MV-4-11 (cell line): ENCODE measurements around the gene LARGE1.

ENCODE experiments used
- DNase-seq: peaks from one replicate; lab custom pipeline; 2025; lab: John Stamatoyannopoulos, UW

The LARGE1 gene

GRCh38 chr22:33657670-33658069 lies 262.6 kb downstream of the LARGE1 start:
- no peak for DNase-seq

DNA sequence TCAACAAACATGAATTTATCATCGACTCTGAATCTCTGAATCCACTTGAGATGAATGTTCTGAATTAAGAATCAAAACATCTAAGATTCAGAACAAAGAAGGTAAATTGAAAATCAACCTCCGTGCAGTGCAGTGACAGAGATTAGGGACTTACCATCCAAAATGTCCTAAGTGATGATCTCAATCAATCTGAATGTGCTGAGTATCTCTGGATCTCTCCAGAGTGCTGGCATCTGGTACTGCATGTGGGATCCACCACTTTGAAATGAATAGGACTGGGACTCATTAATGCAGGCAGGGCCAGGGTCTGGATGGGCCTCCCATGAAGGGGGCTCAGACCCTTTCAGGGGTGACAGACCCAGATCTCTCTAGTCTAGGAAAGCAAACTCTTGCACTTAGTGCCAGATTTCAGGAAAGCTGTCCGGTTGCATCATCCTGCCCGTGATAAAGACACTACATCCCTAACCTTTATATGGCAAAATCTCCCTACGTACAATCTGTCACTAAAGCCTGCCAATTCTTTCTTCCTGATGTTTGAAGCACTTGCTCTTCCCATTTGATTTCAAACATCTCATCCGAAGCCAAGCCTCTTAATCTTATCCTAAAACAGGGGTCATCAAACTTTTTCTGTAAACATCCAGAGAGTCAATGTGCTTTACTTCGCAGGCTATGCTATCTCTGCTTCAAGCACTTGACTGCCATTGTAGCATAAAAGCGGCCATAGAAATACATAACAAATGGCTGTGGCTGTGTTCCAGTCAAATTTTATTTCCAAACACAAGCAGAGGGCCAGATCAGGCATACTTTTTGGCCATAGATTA lies 263.3 kb downstream of the LARGE1 start:
- no peak for DNase-seq

DNA sequence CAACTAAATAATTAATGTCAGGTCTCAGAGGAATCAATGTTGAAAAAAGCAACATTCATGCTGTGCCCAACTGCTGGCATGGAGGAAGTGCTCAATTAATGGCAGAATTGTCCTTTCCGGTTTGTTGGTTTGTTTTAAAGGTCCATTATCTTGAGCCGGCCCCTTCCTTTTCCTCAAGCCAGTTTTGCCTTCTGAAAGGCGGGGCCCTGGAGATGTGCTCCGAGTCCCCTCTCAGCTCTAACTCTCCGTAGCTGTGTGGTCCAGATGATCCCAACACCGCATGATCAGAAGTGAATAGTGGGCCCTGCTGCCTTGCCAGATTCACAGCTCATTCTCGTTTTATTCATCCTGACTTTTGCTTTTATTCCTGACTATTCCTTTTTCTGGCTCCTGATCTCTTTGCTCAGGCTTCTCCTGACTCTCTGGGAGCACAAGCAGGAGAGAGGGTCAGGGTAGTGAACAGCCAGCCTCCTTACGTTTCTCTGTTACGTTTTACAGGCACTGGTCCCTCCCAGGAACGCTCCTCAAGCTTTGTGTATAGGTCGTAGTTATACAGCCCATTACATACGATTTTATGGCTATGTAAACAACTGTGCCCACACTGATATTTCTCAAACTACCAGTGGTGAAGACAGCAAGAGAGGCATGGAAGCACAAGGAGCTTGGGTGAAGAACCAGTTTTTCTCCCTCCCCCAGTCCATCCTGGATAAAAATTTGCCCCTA lies 265.9 kb downstream of the LARGE1 start:
- DNase-seq, result no peak

- DNase-seq, result no peak
Observed at GRCh38 chr22:33653532-33654063, 266.7 kb downstream of the LARGE1 start.

- no peak for DNase-seq
Observed at GRCh38 chr22:33652615-33653014, 267.7 kb downstream of the LARGE1 start.

- DNase-seq, result no peak
Observed at GRCh38 chr22:33650244-33650643, 270.0 kb downstream of the LARGE1 start.

GRCh38 chr22:33648478-33648877 lies 271.8 kb downstream of the LARGE1 start:
- DNase-seq, result no peak

GRCh38 chr22:33640900-33641299 lies 279.4 kb downstream of the LARGE1 start:
- DNase-seq, result no peak

DNA sequence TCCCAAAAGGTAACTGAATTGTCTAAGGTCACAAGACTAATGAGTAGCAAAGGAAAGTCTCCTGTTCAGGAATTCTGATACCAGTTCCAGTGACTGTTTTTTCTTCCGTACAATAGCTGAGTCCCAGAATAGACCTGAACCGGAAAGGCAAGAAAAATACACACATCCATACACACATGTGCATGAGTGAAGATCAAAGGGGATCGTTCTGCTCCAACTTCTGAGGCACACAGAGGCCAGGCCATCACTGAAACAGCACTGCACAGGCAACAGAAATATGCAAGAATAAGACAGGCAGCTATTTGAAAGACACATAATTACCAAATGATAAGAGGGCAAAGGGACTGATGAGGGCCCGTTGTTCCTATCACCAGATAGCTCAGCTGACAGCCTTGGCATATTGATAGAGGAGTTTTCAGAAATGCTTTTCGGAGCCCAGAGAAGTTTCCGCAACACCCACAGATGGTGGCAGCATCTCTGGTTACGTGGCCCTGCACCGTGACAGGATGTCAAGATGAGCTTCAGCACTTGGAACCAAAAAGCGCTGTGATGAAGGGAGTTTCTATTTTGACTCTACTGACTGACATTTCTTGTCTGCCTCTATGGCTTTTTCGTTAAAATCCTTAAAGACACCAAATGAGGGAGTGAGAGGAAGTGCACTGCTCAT lies 280.6 kb downstream of the LARGE1 start:
- no peak for DNase-seq

DNA sequence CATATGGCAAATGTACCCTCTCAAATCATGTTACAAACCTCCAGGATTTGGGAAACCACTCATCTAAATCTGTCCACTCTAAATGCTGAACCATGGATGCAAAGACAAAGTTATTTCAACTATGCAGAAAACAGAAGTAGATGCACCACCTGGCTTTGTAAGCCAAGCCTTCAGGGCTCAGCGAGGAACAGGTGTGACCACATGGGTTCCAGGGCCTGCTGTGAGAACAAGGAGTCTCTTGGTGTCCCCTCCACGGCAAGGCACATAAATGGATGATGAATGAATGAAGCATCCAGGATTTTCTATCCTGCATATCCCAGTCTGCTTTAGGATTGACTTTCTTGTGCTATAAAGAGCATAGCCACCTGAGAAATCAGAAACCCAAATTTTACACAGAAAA lies 284.5 kb downstream of the LARGE1 start:
- DNase-seq, result no peak

GRCh38 chr22:33631777-33632176 lies 288.5 kb downstream of the LARGE1 start:
- DNase-seq, result no peak

- DNase-seq, result no peak
Observed at GRCh38 chr22:33625959-33626358, 294.3 kb downstream of the LARGE1 start.

GRCh38 chr22:33620085-33620484 lies 300.2 kb downstream of the LARGE1 start:
- no peak for DNase-seq

GRCh38 chr22:33606504-33606903 lies 313.8 kb downstream of the LARGE1 start:
- DNase-seq, result no peak

GRCh38 chr22:33605666-33606065 lies 314.6 kb downstream of the LARGE1 start:
- no peak for DNase-seq

GRCh38 chr22:33605221-33605620 lies 315.1 kb downstream of the LARGE1 start:
- DNase-seq, result no peak

GRCh38 chr22:33601062-33601461 lies 319.2 kb downstream of the LARGE1 start:
- DNase-seq, result no peak

GRCh38 chr22:33600595-33600994 lies 319.7 kb downstream of the LARGE1 start:
- DNase-seq, result no peak

- DNase-seq, result no peak
Observed at GRCh38 chr22:33600113-33600512, 320.2 kb downstream of the LARGE1 start.

GRCh38 chr22:33599596-33599995 lies 320.7 kb downstream of the LARGE1 start:
- no peak for DNase-seq

GRCh38 chr22:33598821-33599220 lies 321.5 kb downstream of the LARGE1 start:
- no peak for DNase-seq

GRCh38 chr22:33597274-33597985 lies 322.8 kb downstream of the LARGE1 start:
- DNase-seq, result no peak
